HepG2 (cell line): ENCODE measurements around the gene HYAL1. TPM values are rescaled to one million over a fixed set of nuclear protein-coding genes. Genes with fewer than 3 reads are reported as not detected.

Experiments
- BRD4 ChIP-seq: sonication (generic); formaldehyde crosslinking; IDR thresholded peaks from 2 replicates; pipeline ENCODE4 v1.4.0; 2020; ENCODE audit warnings: missing genetic modification reagents
- CENPX ChIP-seq: sonication (generic); formaldehyde crosslinking; IDR thresholded peaks from 2 replicates; pipeline ENCODE4 v1.9.0; 2021; ENCODE audit warnings: mild to moderate bottlenecking, missing genetic modification reagents, moderate library complexity
- IKZF1 ChIP-seq: fragments of 450-650 bp; IDR thresholded peaks from 2 replicates; pipeline ENCODE4 v1.7.1; 2016
- MAX ChIP-seq: IDR thresholded peaks from 2 replicates; pipeline ENCODE4 v1.6.1; 2012; ENCODE audit warnings: inconsistent platforms
- PTBP1 ChIP-seq: fragments of 200-400 bp; formaldehyde crosslinking; IDR thresholded peaks from 2 replicates; pipeline ENCODE4 v1.6.1; 2018; ENCODE audit warnings: low read length, low read depth; ENCODE audit not compliant: poor library complexity, severe bottlenecking
- TBX3 ChIP-seq: fragments of 450-650 bp; IDR thresholded peaks from 2 replicates; pipeline ENCODE4 v1.6.1; 2017; ENCODE audit warnings: antibody characterized with exemption, mild to moderate bottlenecking, inconsistent platforms, borderline replicate concordance
- ZBTB4 ChIP-seq: sonication (generic); formaldehyde crosslinking; IDR thresholded peaks from 2 replicates; pipeline ENCODE4 v1.4.0; 2020; ENCODE audit warnings: missing genetic modification reagents, mild to moderate bottlenecking, borderline replicate concordance
- ZFY ChIP-seq: sonication (generic); formaldehyde crosslinking; IDR thresholded peaks from 2 replicates; pipeline ENCODE4 v1.4.0; 2020; ENCODE audit warnings: missing genetic modification reagents
- ZNF142 ChIP-seq: sonication (generic); formaldehyde crosslinking; IDR thresholded peaks from 2 replicates; pipeline ENCODE4 v1.4.0; 2020; ENCODE audit warnings: missing genetic modification reagents
- ZNF180 ChIP-seq: sonication (generic); formaldehyde crosslinking; IDR thresholded peaks from 2 replicates; pipeline ENCODE4 v1.4.0; 2020; ENCODE audit warnings: low read depth, missing genetic modification reagents, borderline replicate concordance
- ZNF543 ChIP-seq: sonication (generic); formaldehyde crosslinking; IDR thresholded peaks from 2 replicates; pipeline ENCODE4 v1.4.0; 2020; ENCODE audit warnings: mild to moderate bottlenecking, missing genetic modification reagents
- ZNF7 ChIP-seq: IDR thresholded peaks from 2 replicates; pipeline ENCODE4 v1.6.1; 2016; ENCODE audit warnings: missing biosample characterization, missing genetic modification reagents
- ZNF704 ChIP-seq: sonication (generic); formaldehyde crosslinking; IDR thresholded peaks from 2 replicates; pipeline ENCODE4 v1.8.1; 2023; ENCODE audit warnings: mild to moderate bottlenecking, inconsistent platforms, moderate library complexity, missing genetic modification reagents, borderline replicate concordance
- ZNF792 ChIP-seq: IDR thresholded peaks from 2 replicates; pipeline ENCODE4 v1.6.1; 2016
- ZNF839 ChIP-seq: sonication (generic); formaldehyde crosslinking; IDR thresholded peaks from 2 replicates; pipeline ENCODE4 v1.4.0; 2020; ENCODE audit warnings: missing genetic modification reagents, mild to moderate bottlenecking, borderline replicate concordance
- ZSCAN30 ChIP-seq: sonication (generic); formaldehyde crosslinking; IDR thresholded peaks from 2 replicates; pipeline ENCODE4 v1.5.0; 2020; ENCODE audit warnings: mild to moderate bottlenecking, missing genetic modification reagents
- polyA plus RNA-seq, 8 experiments: library from polyadenylated mRNA; depleted of rRNA in 3 of 8; stranded (reverse) in 7 of 8; unstranded in 1 of 8; fragments of >200 nt; fragmentation: Illumina TruSeq in 4 of 8; extraction: Trizol in 4 of 8; gene quantifications; 2 replicates each; pipeline versions ENCODE4 v1.2.1 to v1.2.3, GENCODE V29; 2011 to 2016; ENCODE audit warnings: low read depth in 4 of 8, missing spikeins in 1 of 8, mixed read lengths in 1 of 8; ENCODE audit not compliant: insufficient read depth in 1 of 8
- total RNA-seq, 5 experiments: library from RNA; depleted of rRNA; stranded (reverse); fragments of >200 nt; fragmentation: Illumina TruSeq; extraction: Trizol; gene quantifications; 2 replicates each; pipeline ENCODE4 v1.2.3, GENCODE V29; 2016; ENCODE audit warnings: low read depth in 1 of 5
- TF ChIP-seq, protein P1 (sequence below): sonication (generic); formaldehyde crosslinking; IDR thresholded peaks from 2 replicates; pipeline ENCODE4 v1.4.0; 2020; ENCODE audit warnings: missing genetic modification reagents

HYAL1 gene
- total and polyA plus RNA-seq, 2 of the 13 experiments (the other 11 are each of a cell fraction or from before 2014, with no cell fraction given) = 76.5 to 193 TPM

GRCh38 chr3:50303013-50303815 is at the start of gene HYAL1 (continued):
- TF ChIP-seq ZNF792 (CRISPR knock-in tag) (peak; percentile 32; the same call in 1 of the 2 replicates), ZNF543 (CRISPR knock-in tag) (peak; percentile 65; the same call in 1 of the 2 replicates), PTBP1 (peak; percentile 68), ZBTB4 (CRISPR knock-in tag) (no peak; the same call in 1 of the 2 replicates), ZNF180 (CRISPR knock-in tag) (no peak), ZNF7 (CRISPR knock-in tag) (no peak), ZNF839 (CRISPR knock-in tag) (no peak), IKZF1 (no peak), ZFY (CRISPR knock-in tag) (peak; percentile 92), ZNF704 (CRISPR knock-in tag) (no peak), CENPX (CRISPR knock-in tag) (no peak), ZSCAN30 (CRISPR knock-in tag) (peak; percentile 89; the same call in 1 of the 2 replicates), TBX3 (no peak), BRD4 (CRISPR knock-in tag) (0 out of 2 replicates have a peak, but pooled peaks have one; percentile 4), ZNF142 (CRISPR knock-in tag) (no peak), MAX (peak; percentile 82)
- TF ChIP-seq, protein P1, sequence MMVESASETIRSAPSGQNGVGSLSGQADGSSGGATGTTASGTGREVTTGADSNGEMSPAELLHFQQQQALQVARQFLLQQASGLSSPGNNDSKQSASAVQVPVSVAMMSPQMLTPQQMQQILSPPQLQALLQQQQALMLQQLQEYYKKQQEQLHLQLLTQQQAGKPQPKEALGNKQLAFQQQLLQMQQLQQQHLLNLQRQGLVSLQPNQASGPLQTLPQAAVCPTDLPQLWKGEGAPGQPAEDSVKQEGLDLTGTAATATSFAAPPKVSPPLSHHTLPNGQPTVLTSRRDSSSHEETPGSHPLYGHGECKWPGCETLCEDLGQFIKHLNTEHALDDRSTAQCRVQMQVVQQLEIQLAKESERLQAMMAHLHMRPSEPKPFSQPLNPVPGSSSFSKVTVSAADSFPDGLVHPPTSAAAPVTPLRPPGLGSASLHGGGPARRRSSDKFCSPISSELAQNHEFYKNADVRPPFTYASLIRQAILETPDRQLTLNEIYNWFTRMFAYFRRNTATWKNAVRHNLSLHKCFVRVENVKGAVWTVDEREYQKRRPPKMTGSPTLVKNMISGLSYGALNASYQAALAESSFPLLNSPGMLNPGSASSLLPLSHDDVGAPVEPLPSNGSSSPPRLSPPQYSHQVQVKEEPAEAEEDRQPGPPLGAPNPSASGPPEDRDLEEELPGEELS (CRISPR knock-in tag) = no peak
